AG04450 (cell line): ENCODE measurements around the gene POPDC3. TPM values are rescaled to one million over a fixed set of nuclear protein-coding genes. Genes with fewer than 3 reads are reported as not detected.
"Not testable (repeated sequence)": the region's sequence is repeated elsewhere in the genome, so short reads cannot be mapped to it uniquely, and the experiment has no call there.

Experiments
- CTCF ChIA-PET: fragments of 300-600, 350-600 bp; formaldehyde crosslinking; extraction: SDS; loops from one replicate; lab custom pipeline; 2022; ENCODE audit warnings: antibody characterized with exemption, inconsistent platforms; lab: Charles Lee
- POLR2A ChIA-PET: fragments of 350-600 bp; formaldehyde crosslinking; extraction: SDS; loops from one replicate; lab custom pipeline; 2021; ENCODE audit warnings: antibody characterized with exemption, inconsistent platforms; lab: Yijun Ruan, JAX
- DNase-seq: peaks from one replicate; pipeline ENCODE4 v3.0.0-alpha.2; 2011; ENCODE audit warnings: low read depth, low spot score
- H3K27ac ChIP-seq: one replicate; pipeline ENCODE4 v1.5.1; 2012; ENCODE audit warnings: low read depth, low read length, control low read depth
- H3K27me3 ChIP-seq: one replicate; pipeline ENCODE4 v1.6.0; 2012; ENCODE audit warnings: low read length; ENCODE audit not compliant: control insufficient read depth, insufficient read depth
- H3K4me3 ChIP-seq: 2 replicates; pipeline ENCODE4 v1.5.1; 2011; ENCODE audit warnings: mild to moderate bottlenecking, low read depth, low read length, control low read depth
- H3K9me3 ChIP-seq: 2 replicates; pipeline ENCODE4 v1.5.1; 2012; ENCODE audit warnings: low read length; ENCODE audit not compliant: control insufficient read depth, insufficient read depth
- polyA minus RNA-seq: library from RNA; depleted of rRNA, polyadenylated mRNA; stranded (reverse); fragments of >200 nt; gene quantifications from 2 replicates; pipeline ENCODE4 v1.2.3, GENCODE V29; 2011; rRNA and poly(A)+ RNA removed
- polyA plus RNA-seq: library from polyadenylated mRNA; depleted of rRNA; stranded (reverse); fragments of >200 nt; gene quantifications from 2 replicates; pipeline ENCODE4 v1.2.3, GENCODE V29; 2011; rRNA removed
- TF ChIP-seq, protein P1 (sequence below): IDR thresholded peaks from 2 replicates; pipeline ENCODE4 v1.5.1; 2011; ENCODE audit warnings: low read depth, low read length, control low read depth, inconsistent platforms

The POPDC3 gene, protein sequence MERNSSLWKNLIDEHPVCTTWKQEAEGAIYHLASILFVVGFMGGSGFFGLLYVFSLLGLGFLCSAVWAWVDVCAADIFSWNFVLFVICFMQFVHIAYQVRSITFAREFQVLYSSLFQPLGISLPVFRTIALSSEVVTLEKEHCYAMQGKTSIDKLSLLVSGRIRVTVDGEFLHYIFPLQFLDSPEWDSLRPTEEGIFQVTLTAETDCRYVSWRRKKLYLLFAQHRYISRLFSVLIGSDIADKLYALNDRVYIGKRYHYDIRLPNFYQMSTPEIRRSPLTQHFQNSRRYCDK
- polyA plus RNA-seq: 22.2 and 29.1 TPM in 2 replicates
- 5.1 and 8.6 TPM in 2 replicates for polyA minus RNA-seq

DNA sequence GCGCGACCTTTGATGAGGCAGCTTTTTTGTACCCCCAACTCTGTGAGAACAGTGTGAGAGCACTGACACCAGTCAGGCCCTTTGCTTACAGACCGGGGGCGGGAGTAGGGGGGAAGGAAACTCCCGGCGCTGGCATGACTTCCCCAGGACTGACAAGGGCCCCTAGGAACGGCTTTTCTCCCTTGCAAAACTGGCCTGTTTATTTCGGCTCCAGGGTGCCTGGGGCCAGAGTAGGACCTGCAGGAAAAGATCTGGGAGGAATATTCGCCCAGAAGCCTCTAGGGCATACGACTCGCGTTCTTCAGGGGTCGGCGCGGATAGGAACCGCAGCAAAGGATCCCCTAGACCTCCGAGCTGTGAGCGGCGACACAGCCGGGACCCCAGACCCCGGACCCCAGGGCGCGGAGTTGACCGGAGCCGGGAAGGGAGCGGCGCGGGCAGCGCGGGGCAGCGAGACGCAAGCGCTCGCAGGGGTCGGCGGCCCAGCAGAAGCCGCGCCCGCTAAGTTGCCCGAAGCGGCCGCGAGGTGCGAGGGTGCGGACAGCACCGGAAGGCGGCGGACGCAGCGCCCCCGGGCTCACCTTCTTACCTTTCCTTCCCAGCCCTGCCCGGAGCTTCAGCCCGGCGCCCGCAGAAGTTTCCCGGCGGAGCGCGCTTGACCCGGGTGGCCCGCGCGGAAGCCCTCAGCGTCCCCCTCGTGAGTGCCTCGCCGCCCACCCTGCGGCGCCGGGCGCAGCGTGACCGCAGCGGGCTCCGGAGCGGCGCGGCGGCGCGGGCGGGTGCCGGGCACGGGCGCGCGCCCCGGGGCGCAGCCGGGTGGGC is at the start of gene POPDC3:
POPDC3 (minus strand) TSS at position 771 of the 822 bp plus-strand sequence. CDS start 18,105 bp downstream, outside the sequence.
- peak within 1 kb of the TSS; percentile 73 for H3K4me3 ChIP-seq
- H3K27me3 ChIP-seq: no peaks in the 10 kb centered on the region
- H3K9me3 ChIP-seq: peaks cover 4% of the 10 kb centered on the region; the same call in 1 of the 2 replicates
- TF ChIP-seq, protein P1, sequence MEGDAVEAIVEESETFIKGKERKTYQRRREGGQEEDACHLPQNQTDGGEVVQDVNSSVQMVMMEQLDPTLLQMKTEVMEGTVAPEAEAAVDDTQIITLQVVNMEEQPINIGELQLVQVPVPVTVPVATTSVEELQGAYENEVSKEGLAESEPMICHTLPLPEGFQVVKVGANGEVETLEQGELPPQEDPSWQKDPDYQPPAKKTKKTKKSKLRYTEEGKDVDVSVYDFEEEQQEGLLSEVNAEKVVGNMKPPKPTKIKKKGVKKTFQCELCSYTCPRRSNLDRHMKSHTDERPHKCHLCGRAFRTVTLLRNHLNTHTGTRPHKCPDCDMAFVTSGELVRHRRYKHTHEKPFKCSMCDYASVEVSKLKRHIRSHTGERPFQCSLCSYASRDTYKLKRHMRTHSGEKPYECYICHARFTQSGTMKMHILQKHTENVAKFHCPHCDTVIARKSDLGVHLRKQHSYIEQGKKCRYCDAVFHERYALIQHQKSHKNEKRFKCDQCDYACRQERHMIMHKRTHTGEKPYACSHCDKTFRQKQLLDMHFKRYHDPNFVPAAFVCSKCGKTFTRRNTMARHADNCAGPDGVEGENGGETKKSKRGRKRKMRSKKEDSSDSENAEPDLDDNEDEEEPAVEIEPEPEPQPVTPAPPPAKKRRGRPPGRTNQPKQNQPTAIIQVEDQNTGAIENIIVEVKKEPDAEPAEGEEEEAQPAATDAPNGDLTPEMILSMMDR: no peak
- POLR2A ChIA-PET: no interaction called here
- H3K27ac ChIP-seq: peak within 1 kb of the TSS; percentile 83
- CTCF ChIA-PET: interaction anchor here (0.5 to 1.6 kb wide), 2 partner anchors 28 to 92 kb away, joined by 4 to 9 read pairs; no protein-coding TSS in a partner anchor
- no peak for DNase-seq

DNA sequence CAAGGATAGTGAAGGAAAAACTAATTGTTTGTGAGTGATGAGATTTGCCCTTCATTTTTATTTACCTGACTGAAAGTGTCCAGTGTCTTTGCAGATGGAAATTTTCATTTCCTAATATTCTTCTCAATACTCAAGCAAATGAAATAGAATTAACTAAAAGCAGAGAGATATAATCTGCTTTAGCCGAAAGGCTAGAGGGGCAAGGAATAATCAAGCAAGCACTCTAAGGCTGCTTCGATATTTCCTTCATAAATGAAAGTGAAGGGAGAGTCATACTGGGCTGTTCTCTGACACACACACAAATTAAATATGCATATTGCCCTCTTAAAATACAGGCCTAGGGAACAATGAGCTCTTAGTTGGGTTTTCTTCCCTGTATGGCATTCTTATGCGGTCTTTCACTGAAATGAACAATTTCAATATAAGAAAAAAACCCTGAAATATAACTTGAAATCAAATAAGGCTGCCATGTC is 47.5 kb upstream of the POPDC3 start:
- TF ChIP-seq, protein P1: no peak
- DNase-seq: no peak
- POLR2A ChIA-PET: no interaction called here
- no peak overlapping the region for H3K4me3 ChIP-seq
- no peak overlapping the region for H3K27ac ChIP-seq
- H3K27me3 ChIP-seq: peaks cover 3% of the 10 kb centered on the region
- CTCF ChIA-PET: no interaction called here
- H3K9me3 ChIP-seq: no peaks in the 10 kb centered on the region

DNA sequence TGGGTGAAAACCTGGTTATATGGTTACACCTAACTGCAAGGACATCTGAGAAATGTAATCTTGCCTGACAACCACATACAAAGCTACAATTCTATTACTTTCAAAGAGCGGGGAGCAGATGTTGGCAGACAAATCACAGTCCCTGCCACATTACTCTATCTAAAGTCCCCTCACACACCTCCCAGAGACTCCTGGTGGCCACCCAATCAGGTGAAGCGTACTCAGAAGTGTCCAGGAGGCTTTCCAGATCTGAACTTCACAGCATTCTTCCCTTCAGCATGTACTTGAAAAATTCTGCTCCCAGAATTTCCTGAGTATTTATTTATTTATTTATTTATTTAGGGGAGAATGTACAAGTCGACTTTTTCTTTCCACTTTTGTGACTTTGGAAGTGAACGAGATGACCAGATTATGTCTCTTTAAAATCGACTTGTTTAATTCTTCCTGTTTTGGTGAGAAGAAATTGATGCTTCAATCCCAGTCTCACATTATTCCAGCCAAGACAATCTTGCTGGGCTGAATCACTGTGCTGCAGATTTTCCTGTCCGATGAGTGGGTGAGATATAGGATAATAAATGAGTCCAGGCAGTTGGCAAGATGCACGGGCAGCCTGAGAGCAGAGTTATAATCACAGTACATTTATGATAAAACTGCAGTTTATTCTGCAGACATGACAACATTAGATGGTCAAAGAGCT is 46.9 kb upstream of the POPDC3 start:
- no peak overlapping the region for H3K4me3 ChIP-seq
- H3K27me3 ChIP-seq: peaks cover 1% of the 10 kb centered on the region
- CTCF ChIA-PET: no interaction called here
- no peaks in the 10 kb centered on the region for H3K9me3 ChIP-seq
- POLR2A ChIA-PET: no interaction called here
- no peak overlapping the region for H3K27ac ChIP-seq
- DNase-seq: no peak
- TF ChIP-seq, protein P1: no peak

DNA sequence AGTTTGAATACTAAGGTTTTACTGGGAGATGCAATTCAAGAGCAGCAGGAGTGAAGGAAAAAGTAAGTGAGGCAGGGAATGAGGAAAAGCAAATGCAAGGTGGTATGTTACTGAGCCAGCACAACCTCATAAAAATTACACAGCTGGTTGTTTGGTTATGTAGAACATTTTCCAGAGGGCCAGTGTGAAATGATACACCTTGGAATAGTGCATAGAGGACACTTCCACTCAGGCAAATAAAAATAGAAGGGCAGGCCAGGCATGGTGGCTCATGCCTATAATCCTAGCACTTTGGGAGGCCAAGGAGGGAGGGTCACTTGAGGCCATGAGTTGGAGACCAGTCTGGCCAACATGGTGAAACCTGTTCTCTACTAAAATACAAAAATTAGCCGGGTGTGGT is 43.4 kb upstream of the POPDC3 start:
- Histone ChIP-seq H3K4me3 (no peak overlapping the region), H3K27ac (no peak overlapping the region), H3K27me3 (no peaks in the 10 kb centered on the region), H3K9me3 (no peaks in the 10 kb centered on the region)
- DNase-seq: no peak
- TF ChIP-seq, protein P1: no peak
- CTCF ChIA-PET: interaction anchor here (0.6 kb wide), 1 partner anchor 89 kb away, joined by 3 read pairs; no protein-coding TSS in a partner anchor
- POLR2A ChIA-PET: no interaction called here

DNA sequence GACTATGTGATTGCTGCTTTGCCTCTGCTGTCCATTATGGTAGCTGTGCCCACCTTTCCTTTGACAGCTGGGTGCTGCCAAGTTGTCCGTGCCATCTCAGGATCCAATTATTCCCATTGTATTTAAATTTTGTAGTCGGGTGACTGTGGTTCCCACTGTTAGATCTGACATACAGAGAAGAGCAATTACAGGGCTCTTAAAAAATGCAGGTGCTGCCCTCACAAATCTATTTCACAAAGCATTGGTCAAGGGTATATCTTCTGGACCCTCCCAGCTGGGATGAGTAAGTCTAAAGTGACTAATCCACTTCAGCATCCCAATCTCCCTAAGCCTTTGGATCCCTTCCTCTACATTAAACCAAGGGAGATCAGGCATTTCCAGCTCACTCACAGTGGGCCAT is 41.4 kb upstream of the POPDC3 start:
- CTCF ChIA-PET, H3K27ac ChIP-seq, H3K9me3 ChIP-seq, H3K4me3 ChIP-seq, POLR2A ChIA-PET, DNase-seq, H3K27me3 ChIP-seq: not testable (repeated sequence)
